H1 (cell line): ENCODE measurements around the gene CENPO. TPM values are rescaled to one million over a fixed set of nuclear protein-coding genes. Genes with fewer than 3 reads are reported as not detected.

Source experiments
- ASH2L ChIP-seq: fragments of 200-600, 300-600 bp; sonication (generic); IDR thresholded peaks from one replicate; pipeline ENCODE4 v1.7.1; 2017; ENCODE audit warnings: low read length
- BACH1 ChIP-seq: IDR thresholded peaks from 2 replicates; pipeline ENCODE4 v1.6.1; 2012; ENCODE audit warnings: low read length, improper control_type of control experiment
- CHD7 ChIP-seq: fragments of 300-600 bp; sonication (generic); IDR thresholded peaks from 2 replicates; pipeline ENCODE4 v1.7.1; 2012; ENCODE audit warnings: low read length, moderate library complexity, mild to moderate bottlenecking, inconsistent platforms; ENCODE audit not compliant: insufficient replicate concordance
- HDAC6 ChIP-seq: IDR thresholded peaks from one replicate; pipeline ENCODE4 v1.7.1; 2012; ENCODE audit warnings: low read depth, mild to moderate bottlenecking, inconsistent platforms, low read length, moderate library complexity
- KDM5A ChIP-seq: fragments of 200-600 bp; IDR thresholded peaks from 2 replicates; pipeline ENCODE4 v1.7.1; 2012; ENCODE audit warnings: mild to moderate bottlenecking, low read length, inconsistent platforms, mixed read lengths
- POLR2AphosphoS5 ChIP-seq: IDR thresholded peaks from 2 replicates; pipeline ENCODE4 v1.6.1; 2011; ENCODE audit warnings: low read depth, low read length
- TCF12 ChIP-seq: IDR thresholded peaks from 2 replicates; pipeline ENCODE4 v1.6.1; 2011; ENCODE audit warnings: low read depth, mild to moderate bottlenecking, low read length
- polyA plus RNA-seq, 7 experiments: library from polyadenylated mRNA; depleted of rRNA in 3 of 7; stranded (reverse) in 5 of 7; unstranded in 2 of 7; fragments of >200 nt in 5 of 7; fragments of 200-250 nt in 2 of 7; gene quantifications; 1 replicate in 5 of 7; 2 replicates in 1 of 7; 4 replicates in 1 of 7; pipeline versions ENCODE4 v1.2.1 to v1.2.3, GENCODE V29; 2011 to 2013; ENCODE audit warnings: missing spikeins in 2 of 7, mixed read lengths in 2 of 7
- total RNA-seq: library from RNA; stranded (reverse); fragmentation: NEBNext Ultra II Directional; extraction: Animal tissue kit (Norgen Biotek cat#: 25700); gene quantifications from 2 replicates; pipeline ENCODE4 v1.2.1, GENCODE V29; 2021

The CENPO gene
- total and polyA plus RNA-seq, 2 of the 8 experiments (the other 6 are each of a cell fraction or from before 2014, with no cell fraction given): 34.4 to 46.3 TPM

- no peak for TF ChIP-seq POLR2AphosphoS5
- no peak for TF ChIP-seq TCF12
- no peak for TF ChIP-seq ASH2L
- no peak for TF ChIP-seq KDM5A
- TF ChIP-seq CHD7: no peak
- TF ChIP-seq HDAC6: no peak
- no peak for TF ChIP-seq BACH1
- TF ChIP-seq, all 59 proteins: peak for 0
These were observed 23.2 kb downstream of the CENPO start (continued) for GRCh38 chr2:24816404-24816803.
